ENCODE measurements around the gene MOV10L1. TPM values are rescaled to one million over a fixed set of nuclear protein-coding genes. Genes with fewer than 3 reads are reported as not detected.

The MOV10L1 gene
- 2.1 and 11.7 TPM in 2 replicates for total RNA-seq

DNA sequence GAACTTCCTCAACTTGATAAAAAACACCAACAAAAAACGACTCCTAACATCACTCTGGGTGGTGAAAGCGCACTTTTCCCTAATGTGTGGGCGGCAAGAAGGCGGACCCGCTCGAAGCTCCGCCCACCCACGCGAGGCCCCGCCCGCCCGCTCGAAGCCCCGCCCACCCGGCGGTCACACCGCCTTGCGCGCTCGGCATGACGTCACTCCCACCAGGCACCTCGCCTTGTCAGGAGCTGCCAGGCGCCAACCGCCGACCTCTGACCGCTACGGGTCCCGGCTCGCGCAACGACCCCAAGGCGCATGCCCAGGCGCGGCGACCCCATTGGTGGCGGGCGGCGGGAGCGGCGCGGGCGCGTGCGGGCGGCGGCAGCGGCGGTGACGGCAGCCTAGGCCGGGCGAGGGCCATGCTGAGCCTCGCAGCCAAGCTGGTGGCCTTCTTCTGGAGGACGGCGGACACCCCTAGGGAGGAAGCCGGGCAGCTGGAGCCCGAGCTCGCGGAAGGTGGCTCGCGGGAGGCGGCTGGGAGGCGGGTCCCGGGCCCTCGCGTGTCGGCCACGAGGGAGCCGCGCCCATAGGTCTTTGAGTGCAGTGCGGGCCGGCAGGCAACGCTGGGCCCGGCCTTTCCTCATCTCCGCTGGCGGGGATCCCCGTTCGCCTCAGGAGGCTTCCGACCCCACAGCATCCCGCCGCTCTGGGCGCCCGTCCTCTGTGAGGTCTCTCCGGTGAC, at the start of gene MOV10L1:
TSS of gene MOV10L1 (plus strand) at position 325 of the 730 bp plus-strand sequence. CDS start at position 408, 83 bp downstream.
- no peak for DNase-seq (ENCODE audit: extremely low read depth, low read depth, low spot score)

DNA sequence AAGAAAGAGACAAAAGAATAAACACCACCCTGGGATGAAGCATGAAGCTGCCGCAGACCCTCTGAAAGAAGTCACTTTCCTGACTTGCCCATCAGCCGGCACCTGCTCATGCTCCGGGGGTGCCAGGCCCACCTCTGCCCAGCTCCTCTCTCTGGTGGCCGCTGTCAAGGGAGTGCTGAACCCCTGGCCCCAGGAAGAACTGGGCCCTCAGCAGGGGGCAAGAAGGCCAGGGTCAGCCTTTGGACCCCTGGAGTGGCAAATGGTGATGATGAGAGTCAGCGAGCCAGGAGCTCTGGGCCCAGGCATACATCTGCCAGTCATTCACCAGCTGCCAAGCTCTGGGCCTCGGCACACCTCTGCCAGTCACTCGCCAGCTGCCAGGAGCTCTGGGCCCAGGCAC, 49.1 kb upstream of the MOV10L1 start:
- DNase-seq (ENCODE audit: extremely low read depth, low read depth, low spot score), result no peak

DNA sequence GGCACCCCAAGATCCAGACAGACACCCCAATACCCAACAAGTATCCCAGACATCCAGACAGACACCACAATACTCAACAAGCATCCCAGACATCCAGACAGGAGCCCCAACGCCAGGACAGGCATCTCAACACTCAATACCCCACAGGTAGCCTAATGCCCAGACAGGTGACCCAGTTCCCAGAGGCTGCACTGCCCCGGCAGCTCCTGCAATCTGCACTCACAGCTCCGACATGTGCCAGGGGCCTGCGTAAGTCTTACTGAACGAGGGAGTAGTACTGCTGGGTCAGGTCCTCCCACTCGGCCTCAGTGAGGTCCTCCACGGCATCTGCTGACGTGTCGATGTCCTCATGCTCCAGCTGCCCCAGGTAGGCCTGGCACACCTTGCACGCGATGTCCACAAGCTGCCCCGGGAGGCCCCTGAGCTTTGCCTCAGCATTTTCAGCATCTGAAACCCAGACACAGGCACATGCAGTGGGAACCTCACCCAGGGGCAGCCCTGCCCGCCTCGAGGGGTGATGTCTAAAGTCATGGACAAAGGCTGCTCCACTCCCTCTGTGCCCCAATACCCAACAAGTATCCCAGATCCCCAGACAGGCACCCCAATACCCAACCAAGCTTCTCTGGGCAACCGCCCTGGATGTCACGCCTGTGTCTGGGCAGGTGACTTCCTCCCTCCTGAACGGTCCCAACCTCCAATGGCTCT, 48.3 kb upstream of the MOV10L1 start:
- DNase-seq (ENCODE audit: extremely low read depth, low read depth, low spot score), result no peak

DNA sequence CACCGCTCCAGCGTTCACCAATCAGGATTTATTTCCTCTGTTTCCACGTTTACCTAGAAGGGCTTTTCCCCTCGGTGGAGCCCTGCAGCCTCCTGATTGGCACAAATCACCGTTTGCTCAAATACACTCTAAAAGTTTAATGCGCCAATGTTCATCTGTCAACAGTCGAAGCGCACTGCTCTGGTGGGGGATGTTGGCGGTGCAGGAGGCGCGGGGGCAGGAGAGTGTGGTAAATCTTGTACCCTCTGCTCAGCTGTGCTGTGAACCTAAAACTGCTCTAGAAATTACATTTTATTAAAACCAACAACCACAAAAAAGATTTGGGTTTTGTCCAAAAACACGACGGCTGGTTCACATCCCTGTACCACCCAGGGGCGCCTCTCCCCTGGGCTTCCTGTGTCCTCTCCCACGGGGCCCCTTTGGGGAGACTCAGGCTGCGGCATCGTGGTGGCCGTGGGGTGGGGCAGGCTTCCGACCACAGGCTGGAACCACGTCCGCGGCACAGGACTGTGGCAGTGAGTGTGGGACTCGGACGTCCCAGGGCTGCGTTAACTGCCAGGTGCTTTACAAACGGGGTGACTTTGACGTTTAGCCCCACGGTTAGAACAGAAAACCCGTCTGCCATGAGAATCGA, 45.2 kb upstream of the MOV10L1 start:
- DNase-seq (ENCODE audit: extremely low read depth, low read depth, low spot score), result no peak

DNA sequence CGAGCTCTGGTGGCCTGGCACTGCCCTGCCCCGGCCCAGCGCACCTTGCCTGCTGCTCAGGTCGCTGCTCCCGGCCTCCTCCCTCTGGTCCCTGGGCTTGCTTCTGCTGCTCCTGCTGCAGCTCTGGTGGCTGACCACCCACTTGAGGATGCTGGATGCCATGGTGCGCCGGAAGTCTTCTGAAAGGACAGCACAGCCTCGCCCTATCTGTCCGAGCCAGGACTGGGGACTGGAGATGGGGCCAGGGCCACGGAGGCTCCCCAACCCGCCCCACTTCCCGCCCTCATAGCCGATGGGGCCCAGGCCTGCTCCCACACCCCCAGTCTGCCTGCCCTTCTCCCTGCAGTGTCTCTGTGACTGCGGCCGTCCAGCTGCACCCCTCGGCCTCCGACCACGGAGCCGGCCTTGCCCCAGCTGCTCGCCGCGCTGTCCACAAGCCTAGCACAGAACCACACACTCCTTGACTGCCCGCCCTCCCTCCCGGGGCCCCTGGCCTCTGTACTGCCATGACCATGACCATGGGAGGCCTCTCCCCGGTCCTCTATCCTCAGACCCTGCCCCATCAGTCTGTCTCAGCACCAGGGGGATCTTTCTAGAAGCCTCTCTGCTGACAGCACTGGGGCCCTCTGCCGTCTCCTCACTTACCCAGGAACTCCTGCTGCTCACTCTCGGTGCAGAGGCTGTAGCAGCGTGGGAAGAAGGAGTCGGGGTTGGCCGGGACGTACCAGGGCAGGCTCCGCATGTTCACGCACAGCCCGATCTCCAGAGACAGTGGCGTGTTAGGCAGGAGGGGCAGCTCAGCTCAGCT, 44.4 kb upstream of the MOV10L1 start:
- DNase-seq (ENCODE audit: extremely low read depth, low read depth, low spot score), result no peak

DNA sequence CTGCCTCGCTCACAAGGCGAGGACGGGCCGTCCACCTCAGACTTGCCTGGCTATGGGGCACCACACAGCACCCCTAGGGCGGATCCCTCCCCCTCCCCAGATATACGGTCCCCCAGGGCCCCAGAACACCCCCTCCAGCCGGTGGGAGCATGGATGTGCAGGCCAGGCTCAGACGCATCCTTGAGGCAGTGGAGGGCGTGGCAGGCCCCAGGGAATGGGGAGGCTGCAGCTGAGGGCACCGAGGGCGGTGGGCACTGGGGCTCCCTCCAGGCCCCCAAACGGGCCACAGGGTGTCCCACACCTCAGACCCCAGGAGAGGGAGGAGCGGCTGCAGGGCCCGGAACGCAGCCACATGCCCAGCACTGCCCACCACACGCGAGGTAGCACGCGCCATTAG, 43.8 kb upstream of the MOV10L1 start:
- no peak for DNase-seq (ENCODE audit: extremely low read depth, low read depth, low spot score)

DNA sequence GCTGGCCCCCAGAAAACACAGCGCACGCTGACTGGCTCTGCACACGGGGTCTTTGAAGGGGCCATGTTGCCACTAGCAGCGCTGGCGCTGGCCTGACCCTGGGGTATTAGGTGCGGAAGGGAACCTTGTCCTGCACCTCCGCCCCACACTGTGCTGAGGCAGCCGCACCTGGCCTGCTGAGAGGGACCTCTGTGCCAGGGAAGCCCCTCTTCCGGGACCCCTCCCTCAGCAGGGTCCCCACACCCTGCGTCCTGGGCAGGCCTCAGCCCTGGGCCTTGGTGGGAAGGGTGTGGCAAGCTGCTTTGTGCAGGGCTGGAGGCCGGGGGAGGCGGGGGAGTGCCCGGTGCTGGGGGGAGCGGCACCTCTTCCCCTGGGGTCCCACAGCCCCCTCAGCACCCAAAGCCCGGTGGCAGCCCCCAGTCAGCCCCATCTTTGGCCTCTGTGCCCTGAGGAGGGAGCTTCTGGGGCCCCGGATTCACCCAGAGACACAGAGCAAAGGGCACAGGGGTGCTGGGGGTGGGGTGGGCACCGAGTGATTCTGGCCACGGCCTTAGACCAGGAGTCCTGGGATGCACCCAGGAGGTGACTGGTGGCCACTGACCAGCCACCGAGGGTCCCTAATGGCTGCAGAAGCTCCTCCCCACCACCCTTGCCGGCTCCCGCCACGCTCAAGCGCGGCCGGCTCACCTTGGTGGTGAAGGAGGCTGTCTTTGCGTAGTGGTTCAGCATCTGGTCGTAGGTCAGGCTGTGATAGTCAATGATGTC, 43.1 kb upstream of the MOV10L1 start:
- no peak for DNase-seq (ENCODE audit: extremely low read depth, low read depth, low spot score)

DNA sequence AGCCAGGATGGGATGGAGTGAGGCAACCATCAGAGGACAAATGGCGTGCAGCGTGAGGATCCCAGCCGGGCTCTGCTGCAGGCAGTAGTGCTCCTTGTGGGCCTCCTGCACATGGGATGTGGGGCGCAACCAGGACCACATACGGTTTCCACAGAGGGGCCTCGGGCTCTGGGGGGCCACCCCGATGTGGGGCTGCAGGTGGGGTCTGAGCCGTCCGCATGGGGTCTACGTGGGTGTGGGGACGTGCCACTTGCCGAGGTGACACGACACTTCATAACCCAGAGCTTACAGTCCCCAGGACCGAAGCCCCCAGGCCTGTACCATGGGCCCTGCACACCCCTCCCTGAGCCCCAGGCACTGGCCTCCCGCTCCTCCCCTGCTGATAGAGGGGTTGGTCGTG, 42.5 kb upstream of the MOV10L1 start:
- DNase-seq (ENCODE audit: extremely low read depth, low read depth, low spot score), result no peak

DNA sequence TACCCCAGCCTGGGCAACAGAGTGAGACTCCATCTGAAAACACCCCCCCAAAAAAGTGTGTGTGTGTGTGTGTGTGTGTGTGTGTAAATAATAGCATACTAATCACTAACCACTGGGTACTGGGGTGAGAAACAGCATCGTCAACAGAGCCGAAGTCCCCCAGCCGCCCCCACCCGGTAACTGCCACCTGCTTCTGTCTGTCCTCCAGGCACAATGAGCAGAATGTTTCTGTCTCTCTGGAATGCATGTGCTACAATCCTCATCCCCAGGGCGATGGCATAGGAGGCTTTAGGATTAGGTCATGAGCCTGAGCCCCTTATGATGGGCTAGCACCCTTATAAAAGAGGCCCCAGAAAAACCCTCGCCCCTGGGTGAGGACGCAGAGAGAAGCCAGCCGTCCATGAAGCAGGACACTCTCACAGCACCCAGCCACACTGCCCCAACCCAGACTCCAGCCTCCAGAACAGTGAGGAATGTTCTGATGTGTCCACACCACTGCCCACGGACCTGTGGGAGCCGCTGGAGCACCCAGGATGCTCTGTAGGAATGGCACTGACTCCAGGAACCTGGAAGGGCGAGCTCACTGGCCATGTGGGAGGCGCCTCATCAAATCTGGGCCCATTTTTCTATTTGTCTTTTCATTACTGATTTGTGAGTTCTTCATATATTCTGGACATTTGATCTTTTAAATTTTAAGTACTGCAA, 41.6 kb upstream of the MOV10L1 start:
- no peak for DNase-seq (ENCODE audit: extremely low read depth, low read depth, low spot score)

DNA sequence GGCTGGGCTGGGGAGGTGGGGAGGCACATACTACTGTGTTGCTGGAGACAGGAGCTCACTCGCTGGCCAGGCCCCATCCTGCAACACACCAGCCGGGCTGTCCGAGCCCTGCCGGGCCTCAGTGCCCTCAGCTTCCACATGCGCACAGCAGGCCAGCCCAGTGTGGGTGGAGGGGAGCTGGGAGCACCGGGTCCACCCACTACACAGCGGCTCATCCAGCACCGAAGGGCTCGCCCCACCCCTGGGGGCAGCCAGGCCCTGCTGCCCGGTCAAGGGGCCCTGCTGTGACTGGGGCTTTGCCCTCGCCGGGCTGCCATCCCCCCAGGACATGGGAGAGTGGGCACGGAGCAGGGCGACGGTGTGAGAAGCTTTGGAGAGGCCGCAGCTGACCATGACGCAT, 41.0 kb upstream of the MOV10L1 start:
- no peak for DNase-seq (ENCODE audit: extremely low read depth, low read depth, low spot score)

DNA sequence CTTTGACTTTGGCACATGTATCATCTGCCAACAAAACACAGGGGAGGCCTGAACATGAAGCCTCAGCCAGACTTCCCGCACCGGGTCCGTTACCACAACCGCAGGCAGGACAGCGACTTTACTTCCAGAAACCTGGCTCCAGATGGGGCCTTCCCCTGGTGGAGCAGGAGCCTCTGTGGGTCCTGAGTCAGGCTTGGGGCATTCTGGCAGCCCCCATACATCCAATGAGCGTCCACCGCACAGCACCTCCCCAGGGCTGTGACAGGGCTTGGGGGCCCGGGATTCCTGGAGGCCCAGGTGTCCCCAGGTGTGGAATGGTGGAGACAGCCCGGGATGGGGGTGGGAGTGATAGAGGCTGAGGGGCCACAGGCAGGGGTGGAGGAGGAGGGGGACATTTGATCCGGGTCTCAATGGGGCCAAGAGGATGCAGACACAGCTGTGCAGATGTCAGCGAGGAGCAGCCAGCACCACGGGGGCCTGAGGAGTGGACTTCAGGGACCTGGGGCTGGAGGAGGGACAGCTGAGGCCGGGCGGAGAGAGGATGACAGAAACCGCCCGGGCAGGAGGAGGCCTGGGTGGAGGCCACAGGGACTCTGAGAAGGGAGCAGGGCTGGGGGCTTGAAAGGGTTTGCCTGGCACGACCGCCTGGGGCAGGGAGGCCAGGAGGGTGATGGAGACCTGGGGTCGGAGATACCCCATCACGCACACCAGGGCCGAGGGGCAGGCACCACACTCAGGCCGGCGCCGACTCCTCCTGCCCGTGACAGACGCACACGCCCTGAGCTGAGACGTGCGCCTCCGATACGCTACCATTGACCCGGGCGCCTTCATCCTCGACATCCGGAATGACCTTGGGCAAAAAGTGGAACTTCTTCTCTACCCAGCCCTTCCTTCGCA, 40.3 kb upstream of the MOV10L1 start:
- DNase-seq (ENCODE audit: extremely low read depth, low read depth, low spot score), result no peak

DNA sequence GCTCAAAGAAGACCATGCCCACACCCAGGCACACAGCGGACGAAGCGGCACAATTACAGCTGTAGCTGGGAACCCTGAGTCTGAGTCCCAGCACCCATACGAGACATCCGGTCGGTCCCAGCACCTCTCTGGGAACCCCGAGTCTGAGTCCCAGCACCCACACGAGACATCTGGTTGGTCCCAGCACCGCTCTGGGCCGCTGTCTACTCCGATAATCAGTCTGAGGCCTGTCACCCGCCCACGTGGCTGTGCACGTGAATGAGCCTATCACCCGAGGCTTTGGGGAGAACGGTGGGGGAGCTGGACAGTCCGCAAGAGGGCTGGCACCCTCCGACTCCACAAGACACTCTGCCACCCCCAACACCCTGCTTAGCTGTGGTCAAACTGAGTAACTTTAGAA, 37.9 kb upstream of the MOV10L1 start:
- DNase-seq (ENCODE audit: extremely low read depth, low read depth, low spot score), result no peak

DNA sequence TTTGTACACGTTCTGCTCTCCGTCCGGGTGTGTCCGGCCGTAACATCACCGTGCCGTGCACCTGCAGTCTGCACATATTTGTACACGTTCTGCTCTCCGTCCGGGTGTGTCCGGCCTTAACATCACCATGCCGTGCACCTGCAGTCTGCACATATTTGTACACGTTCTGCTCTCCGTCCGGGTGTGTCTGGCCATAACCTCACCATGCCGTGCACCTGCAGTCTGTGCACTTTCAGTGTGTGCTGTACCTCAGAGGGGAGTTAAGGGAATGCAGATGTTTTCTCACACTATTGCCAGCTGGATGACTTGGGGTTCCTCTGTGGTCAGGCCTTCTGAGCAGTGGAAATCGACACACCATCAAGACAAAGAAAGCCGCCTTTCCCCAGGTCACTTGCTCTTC, 35.9 kb upstream of the MOV10L1 start:
- DNase-seq (ENCODE audit: extremely low read depth, low read depth, low spot score), result no peak

DNA sequence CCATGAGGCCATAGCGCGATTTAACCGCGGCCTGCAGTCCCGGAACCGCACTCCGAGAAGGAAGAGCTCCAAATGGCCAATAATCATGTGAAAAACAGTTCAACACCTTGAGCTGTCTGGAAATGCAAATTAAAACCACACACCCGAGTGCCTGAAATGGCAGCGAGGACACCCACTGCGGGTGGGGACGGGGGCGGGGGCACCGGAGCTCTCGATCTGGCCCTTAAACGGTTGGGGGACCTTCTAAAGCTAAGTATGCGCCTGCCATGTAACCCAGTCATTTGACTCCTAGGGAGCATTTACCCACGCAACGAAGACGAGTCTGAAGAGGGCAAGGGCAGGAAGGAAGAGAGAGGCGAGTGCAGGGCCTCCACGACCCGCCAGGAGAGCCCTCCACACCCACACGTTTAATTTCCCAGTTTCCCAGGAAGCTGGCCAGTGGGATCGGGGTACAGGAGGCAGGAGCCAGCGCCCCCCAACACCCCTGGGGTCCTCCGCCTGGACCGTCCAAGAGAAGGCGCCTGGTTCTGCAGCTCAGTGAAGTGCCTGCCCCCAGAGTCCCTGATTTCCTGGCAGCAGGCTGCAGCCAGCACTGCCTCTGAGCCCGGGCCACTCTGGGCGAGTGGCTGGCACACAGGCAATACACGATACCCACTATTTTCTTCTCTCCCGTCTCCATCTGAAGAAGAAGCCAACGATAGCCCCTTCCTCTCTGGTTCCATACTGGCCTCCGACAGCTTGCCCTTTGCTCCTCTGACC, 33.4 kb upstream of the MOV10L1 start:
- no peak for DNase-seq (ENCODE audit: extremely low read depth, low read depth, low spot score)

DNA sequence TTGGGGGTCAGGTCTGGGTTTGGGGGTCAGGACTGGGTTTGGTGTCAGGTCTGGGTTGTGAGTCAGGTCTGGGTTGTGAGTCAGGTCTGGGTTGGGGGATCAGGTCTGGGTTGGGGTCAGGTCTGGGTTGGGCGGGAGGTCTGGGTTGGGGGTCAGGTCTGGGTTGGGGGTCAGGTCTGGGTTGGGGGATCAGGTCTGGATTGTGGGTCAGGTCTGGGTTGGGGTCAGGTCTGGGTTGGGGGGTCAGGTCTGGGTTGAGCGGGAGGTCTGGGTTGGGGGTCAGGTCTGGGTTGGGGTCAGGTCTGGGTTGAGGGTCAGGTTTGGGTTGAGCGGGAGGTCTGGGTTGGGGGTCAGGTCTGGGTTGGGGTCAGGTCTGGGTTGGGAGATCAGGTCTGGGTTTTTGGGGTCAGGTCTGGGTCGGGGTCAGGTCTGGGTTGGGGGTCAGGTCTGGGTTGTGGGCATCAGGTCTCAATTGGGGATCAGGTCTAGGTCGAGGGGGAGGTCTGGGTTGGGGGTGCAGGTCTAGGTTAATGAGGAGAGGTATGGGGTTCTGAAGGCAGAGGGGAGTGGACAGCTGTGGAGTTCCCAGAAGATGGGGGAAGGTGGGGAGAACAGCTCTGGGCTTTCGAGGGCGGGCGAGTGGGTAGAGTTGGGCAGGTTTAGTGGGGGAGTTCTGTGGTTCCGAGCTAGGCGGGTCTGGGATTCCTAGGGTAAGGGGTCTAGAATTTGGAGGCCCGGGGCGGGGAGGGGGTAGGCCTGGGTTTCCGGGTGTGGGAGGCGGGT, 32.3 kb upstream of the MOV10L1 start:
- DNase-seq (ENCODE audit: extremely low read depth, low read depth, low spot score), result no peak

DNA sequence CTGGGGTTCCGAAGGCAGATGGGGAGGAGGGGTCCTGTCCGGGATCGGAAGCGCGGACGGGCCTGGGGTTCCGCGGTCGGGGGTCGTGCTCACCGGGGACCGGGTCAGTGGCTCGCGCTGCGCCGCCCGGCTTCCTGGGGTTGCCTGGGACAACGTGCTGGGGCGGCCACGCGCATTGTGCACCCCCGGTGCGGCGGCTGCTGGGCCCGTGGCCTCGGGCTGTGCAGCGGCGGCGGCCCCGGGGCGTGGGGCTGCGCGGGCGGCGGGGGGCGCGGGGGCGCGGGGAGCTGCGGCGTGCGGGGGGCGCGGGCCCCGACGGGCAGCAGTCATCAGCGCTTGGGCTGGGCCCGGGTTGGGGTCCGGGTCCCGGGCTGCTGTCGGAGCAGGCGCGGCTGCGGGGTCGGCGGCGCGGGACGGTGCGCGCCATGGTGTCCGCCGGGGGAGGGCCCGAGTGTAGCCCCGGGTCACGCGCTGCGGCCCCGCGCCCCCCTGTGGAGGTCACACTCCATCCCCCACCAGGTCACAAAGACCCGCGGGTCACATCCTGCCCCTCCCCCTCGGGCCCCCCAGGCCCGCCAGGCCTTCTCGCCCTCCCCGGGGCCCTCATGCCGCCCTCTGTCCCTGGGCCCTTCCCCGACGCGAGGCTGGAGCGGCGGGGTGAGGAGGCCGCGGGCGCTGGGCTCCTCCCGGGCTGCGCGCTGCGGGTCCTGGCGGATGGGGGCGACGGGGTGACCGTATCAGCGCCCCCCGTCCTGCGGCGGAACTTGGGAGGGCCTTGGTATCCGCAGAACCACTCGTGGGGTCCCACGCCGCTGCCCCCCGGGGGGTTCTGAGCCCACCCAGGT, 31.5 kb upstream of the MOV10L1 start, which contains the start of gene TTLL8:
TSS of gene TTLL8 (minus strand) at position 238 of the 845 bp plus-strand sequence.
- DNase-seq (ENCODE audit: extremely low read depth, low read depth, low spot score), result no peak
